HUES64 (cell line): ENCODE results near the gene MYLK.

Experiments used
- H3K27ac ChIP-seq: 2 replicates; pipeline ENCODE4 v1.7.0; 2013; ENCODE audit warnings: low read depth, low read length, inconsistent platforms
- H3K27me3 ChIP-seq: 2 replicates; pipeline ENCODE4 v1.6.1; 2013; ENCODE audit warnings: mild to moderate bottlenecking, low read length; ENCODE audit not compliant: insufficient read depth
- H3K36me3 ChIP-seq: 2 replicates; pipeline ENCODE4 v1.6.1; 2013; ENCODE audit warnings: mild to moderate bottlenecking, low read length; ENCODE audit not compliant: insufficient read depth
- H3K4me1 ChIP-seq: 2 replicates; pipeline ENCODE4 v1.6.1; 2013; ENCODE audit warnings: mild to moderate bottlenecking, low read length, moderate library complexity; ENCODE audit not compliant: insufficient read depth
- H3K4me3 ChIP-seq: 2 replicates; pipeline ENCODE4 v1.5.1; 2013; ENCODE audit warnings: mild to moderate bottlenecking, low read length, moderate library complexity
- H3K9ac ChIP-seq: 2 replicates; pipeline ENCODE4 v1.6.1; 2013; ENCODE audit warnings: mild to moderate bottlenecking, low read depth, low read length
- H3K9me3 ChIP-seq: 2 replicates; pipeline ENCODE4 v1.6.1; 2013; ENCODE audit warnings: low read depth, low read length; ENCODE audit not compliant: insufficient read depth
- WGBS: fragments of 150-250, 120-280 bp; methylation state at CpG from one replicate; pipeline ENCODE4 v1.1.7; 2013; ENCODE audit warnings: missing lambda C conversion rate; 5-methylcytosine and 5-hydroxymethylcytosine counted together

The MYLK gene

DNA sequence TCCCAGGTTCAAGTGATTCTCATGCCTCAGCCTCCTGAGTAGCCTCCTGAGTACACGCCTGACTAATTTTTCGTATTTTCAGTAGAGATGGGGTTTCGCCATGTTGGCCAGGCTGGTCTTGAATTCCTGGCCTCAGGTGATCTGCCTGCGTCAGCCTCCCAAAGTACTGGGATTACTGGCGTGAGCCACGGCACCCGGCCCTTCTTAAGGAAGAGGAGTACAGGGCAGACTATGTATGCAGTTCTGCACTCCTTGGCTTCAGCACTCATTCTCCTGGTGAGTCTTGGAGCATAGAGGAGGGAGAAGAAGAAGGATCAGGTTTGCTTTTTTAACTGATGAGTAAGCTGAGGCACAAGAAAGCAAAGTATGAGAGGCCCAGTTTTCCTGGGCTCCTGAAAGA, 199.5 kb downstream of the MYLK start:
- WGBS, result 96% methylated on average over 7 of the region's 7 CpGs
- no peak overlapping the region for H3K9ac ChIP-seq
- H3K4me1 ChIP-seq, result peaks cover 3% of the 10 kb centered on the region; the same call in 1 of the 2 replicates
- no peaks in the 10 kb centered on the region for H3K9me3 ChIP-seq
- H3K36me3 ChIP-seq, result no peaks in the 10 kb centered on the region
- no peak overlapping the region for H3K27ac ChIP-seq
- no peak overlapping the region for H3K4me3 ChIP-seq
- H3K27me3 ChIP-seq, result no peaks in the 10 kb centered on the region

DNA sequence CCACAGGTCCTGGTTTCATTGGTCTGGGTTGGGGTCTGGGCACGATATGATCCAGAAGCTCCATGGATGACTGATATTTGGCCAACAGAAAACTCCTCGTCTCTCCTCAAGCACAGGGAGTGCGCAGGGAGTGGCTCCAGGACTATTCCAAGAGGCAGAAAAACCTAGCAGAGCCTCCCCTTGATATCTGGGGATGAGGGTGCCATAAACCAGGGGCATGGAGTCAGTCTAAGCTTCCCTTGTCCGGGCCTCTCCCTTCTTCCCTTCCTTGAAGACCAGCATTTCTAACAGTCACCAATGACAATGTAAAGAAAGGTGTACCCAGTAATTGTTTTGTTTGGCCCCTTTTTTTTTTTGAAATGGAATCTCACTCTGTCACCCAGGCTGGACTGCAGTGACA, 199.9 kb downstream of the MYLK start:
- Histone ChIP-seq H3K9me3 (no peaks in the 10 kb centered on the region), H3K27me3 (no peaks in the 10 kb centered on the region), H3K9ac (no peak overlapping the region), H3K27ac (no peak overlapping the region), H3K36me3 (no peaks in the 10 kb centered on the region), H3K4me3 (no peak overlapping the region), H3K4me1 (peaks cover 3% of the 10 kb centered on the region; the same call in 1 of the 2 replicates)
- 94% methylated on average over 4 of the region's 4 CpGs for WGBS

DNA sequence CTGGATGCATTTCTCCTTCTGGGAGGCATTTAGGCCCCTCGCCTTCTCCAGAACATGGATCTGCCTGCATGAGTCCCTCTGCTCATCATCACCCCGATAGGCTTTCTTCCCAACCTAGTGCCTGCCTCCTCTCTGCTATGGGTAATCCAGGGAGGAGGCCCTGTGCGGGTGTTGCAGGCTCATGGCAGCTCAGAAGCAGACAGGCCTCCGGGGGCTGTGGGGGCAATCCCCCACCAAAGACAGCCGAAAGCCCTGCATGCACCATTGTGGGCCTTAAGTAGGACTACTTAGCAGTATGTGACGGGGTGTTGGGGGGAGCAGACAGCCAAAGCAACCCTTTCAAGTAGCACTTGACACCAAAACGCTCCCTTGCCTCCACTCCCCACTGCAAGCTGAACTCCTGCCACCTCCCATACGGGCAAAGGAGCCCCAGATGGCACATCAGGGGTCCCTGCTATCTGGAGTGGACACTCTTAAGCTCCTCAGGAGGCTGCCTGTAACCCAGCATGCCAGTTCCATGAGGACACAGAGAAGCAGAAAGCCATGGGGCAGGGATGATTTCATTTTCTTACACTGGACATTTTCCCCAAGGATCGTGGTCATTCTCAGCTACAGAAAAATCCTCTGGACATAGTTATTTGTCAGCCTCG, 200.5 kb downstream of the MYLK start:
- no peak overlapping the region for H3K27ac ChIP-seq
- H3K9ac ChIP-seq, result no peak overlapping the region
- WGBS, result 91% methylated on average over 10 of the region's 10 CpGs
- no peaks in the 10 kb centered on the region for H3K27me3 ChIP-seq
- H3K9me3 ChIP-seq, result no peaks in the 10 kb centered on the region
- no peak overlapping the region for H3K4me3 ChIP-seq
- H3K4me1 ChIP-seq, result peaks cover 3% of the 10 kb centered on the region; the same call in 1 of the 2 replicates
- no peaks in the 10 kb centered on the region for H3K36me3 ChIP-seq

DNA sequence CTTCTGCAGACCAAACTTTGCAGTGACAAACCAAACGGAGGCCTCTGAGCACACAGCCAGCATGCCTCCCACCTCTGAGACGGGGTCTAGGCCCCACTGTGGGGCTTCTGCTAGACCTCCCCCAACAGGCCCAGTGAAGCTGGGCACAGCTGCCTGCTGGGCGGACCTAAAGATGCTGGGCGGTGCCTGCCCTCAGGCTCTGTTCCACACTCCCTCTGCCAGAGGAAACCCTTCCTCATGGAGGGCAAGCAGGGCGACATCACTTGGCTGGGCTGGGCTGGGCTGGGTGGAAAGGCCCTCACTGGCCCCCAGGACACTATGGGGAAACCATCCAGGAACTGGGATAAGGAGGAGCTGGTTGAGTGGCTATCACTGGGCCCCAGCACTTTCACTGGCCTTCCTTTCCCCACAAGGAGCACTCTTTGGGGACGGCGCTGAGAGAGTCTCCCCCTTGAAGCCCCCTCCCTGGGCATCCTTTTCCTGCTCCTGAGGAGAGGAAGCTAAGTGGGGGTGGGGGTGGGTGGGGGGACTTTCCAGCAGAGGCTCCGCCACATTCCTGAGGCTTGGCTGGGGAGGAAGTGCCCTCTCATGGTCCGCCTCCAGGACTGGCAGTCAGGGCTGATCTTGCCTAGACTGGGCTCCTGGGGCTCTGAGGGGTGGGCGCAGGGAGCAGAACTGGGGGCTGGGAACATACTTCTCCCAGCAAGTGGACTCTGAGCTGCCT, 201.2 kb downstream of the MYLK start:
- Histone ChIP-seq H3K4me3 (no peak overlapping the region), H3K4me1 (peaks cover 3% of the 10 kb centered on the region; the same call in 1 of the 2 replicates), H3K36me3 (no peaks in the 10 kb centered on the region), H3K27me3 (no peaks in the 10 kb centered on the region), H3K9ac (no peak overlapping the region), H3K27ac (no peak overlapping the region), H3K9me3 (no peaks in the 10 kb centered on the region)
- 84% methylated on average over 10 of the region's 10 CpGs for WGBS

- no peaks in the 10 kb centered on the region for H3K36me3 ChIP-seq
- WGBS, result 97% methylated on average over 6 of the region's 6 CpGs
Observed at GRCh38 chr3:123682302-123682701, 201.8 kb downstream of the MYLK start.

DNA sequence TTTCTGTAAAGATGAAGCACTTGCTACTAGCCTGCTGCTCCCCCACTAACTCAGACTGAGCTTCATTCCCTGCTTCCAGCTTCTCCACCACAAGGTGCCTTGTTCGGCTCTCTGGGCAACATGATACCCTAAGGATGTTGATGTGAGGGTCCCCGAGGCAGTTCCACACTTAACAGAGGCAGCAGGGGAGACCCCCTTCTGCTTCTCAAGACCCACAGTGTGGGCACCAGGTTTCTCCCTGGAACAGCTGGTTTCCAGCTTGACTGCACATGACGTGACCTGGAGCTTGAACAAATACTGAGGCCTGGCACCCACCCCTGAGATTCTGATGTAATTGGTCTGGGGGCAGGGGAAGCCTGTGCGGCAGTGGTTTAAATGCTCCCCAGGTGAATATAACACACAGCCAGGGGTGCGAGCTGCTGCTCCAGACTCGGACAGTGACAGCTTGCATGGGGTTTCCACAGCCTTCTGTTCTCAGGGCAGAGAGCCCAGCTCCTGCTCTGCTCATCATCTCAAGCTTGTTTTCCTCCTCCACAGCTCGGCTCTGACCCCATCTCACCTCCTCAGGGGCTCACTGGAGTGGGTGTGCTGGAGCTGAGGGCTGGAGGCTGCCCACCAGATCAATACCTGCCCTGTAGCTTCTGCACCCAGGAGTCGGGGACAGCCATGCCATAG, 204.3 kb downstream of the MYLK start:
- Histone ChIP-seq H3K4me1 (no peaks in the 10 kb centered on the region), H3K9ac (no peak overlapping the region), H3K36me3 (no peaks in the 10 kb centered on the region), H3K27ac (no peak overlapping the region), H3K9me3 (no peaks in the 10 kb centered on the region), H3K4me3 (no peak overlapping the region), H3K27me3 (no peaks in the 10 kb centered on the region)
- WGBS, result 92% methylated on average over 8 of the region's 8 CpGs

More at GRCh38 chr3:123682302-123682701, 201.8 kb downstream of the MYLK start:
- Histone ChIP-seq H3K9ac (no peak overlapping the region), H3K27me3 (no peaks in the 10 kb centered on the region), H3K4me3 (no peak overlapping the region), H3K27ac (no peak overlapping the region), H3K4me1 (peaks cover 3% of the 10 kb centered on the region; the same call in 1 of the 2 replicates), H3K9me3 (no peaks in the 10 kb centered on the region)

- H3K27ac ChIP-seq, result no peak overlapping the region
- H3K36me3 ChIP-seq, result no peaks in the 10 kb centered on the region
- no peak overlapping the region for H3K4me3 ChIP-seq
- no peaks in the 10 kb centered on the region for H3K27me3 ChIP-seq
- no peaks in the 10 kb centered on the region for H3K4me1 ChIP-seq
- H3K9me3 ChIP-seq, result no peaks in the 10 kb centered on the region
- no peak overlapping the region for H3K9ac ChIP-seq
- WGBS, result 93% methylated on average over 8 of the region's 8 CpGs
Observed at GRCh38 chr3:123678108-123678511, 206.0 kb downstream of the MYLK start.

DNA sequence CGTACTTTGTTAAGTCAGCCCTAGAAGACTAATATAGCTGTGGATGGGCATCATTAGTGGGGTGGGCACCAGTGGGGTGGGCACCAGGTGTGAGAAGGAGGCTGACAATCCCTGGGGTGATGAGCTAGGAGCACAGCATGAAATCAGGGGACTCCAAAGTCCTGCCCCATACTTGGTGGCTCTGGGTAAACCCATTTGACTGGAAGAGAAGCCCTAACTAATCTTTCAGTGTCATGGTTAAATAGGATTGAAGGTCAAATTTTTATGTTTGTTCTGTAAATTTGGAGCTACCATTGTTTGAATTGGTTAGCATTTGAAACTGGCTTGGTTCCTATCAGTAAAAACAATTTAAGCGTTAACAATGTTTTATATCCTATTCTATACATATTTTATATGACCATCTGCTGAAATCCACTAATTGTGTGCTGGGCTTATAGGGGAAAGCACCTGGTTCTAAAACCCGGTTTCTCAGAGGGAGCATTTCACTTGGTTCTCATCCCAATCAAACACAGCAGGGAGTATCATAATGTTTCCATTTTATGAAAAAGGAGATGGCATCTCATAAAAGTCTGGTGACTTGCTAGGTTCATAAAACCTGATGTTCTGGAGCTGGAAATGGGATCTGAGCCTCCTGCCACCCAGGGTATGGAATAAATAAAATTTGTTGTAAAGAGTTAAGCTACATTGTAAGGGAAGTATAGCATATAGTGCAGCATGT, 211.5 kb downstream of the MYLK start:
- Histone ChIP-seq H3K9me3 (no peaks in the 10 kb centered on the region), H3K27me3 (no peaks in the 10 kb centered on the region), H3K4me1 (no peaks in the 10 kb centered on the region), H3K27ac (no peak overlapping the region), H3K4me3 (no peak overlapping the region), H3K36me3 (no peaks in the 10 kb centered on the region), H3K9ac (no peak overlapping the region)
- over 99% methylated on average over 2 of the region's 3 CpGs for WGBS

- H3K4me1 ChIP-seq, result no peaks in the 10 kb centered on the region
- H3K9me3 ChIP-seq, result no peaks in the 10 kb centered on the region
- no peak overlapping the region for H3K27ac ChIP-seq
- no peak overlapping the region for H3K4me3 ChIP-seq
- H3K36me3 ChIP-seq, result no peaks in the 10 kb centered on the region
- H3K9ac ChIP-seq, result no peak overlapping the region
- no peaks in the 10 kb centered on the region for H3K27me3 ChIP-seq
- WGBS, result 94% methylated on average over 3 of the region's 3 CpGs
Observed at GRCh38 chr3:123670743-123671142, 213.4 kb downstream of the MYLK start.

DNA sequence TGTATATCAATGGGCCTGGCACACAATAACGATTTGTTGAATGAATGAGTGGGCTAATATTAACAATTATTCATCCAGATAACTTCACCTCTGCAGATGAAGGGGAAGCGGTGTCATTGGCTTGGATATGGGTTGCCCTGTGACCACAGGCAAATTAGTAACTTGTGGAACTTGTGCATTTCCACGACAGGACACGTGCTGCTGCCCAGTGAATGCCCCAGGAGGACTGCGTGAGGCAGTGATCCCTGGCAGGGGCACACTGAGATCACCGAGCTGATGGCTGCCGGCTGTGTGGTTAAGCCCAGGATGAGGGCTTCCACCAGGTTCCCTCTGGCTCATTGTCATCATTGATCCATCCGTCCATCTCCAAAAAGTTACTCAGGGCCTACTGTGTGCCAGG, 215.2 kb downstream of the MYLK start:
- H3K9me3 ChIP-seq, result no peaks in the 10 kb centered on the region
- no peak overlapping the region for H3K27ac ChIP-seq
- H3K9ac ChIP-seq, result no peak overlapping the region
- WGBS, result 95% methylated on average over 7 of the region's 8 CpGs
- no peaks in the 10 kb centered on the region for H3K36me3 ChIP-seq
- H3K27me3 ChIP-seq, result no peaks in the 10 kb centered on the region
- H3K4me1 ChIP-seq, result no peaks in the 10 kb centered on the region
- H3K4me3 ChIP-seq, result no peak overlapping the region

DNA sequence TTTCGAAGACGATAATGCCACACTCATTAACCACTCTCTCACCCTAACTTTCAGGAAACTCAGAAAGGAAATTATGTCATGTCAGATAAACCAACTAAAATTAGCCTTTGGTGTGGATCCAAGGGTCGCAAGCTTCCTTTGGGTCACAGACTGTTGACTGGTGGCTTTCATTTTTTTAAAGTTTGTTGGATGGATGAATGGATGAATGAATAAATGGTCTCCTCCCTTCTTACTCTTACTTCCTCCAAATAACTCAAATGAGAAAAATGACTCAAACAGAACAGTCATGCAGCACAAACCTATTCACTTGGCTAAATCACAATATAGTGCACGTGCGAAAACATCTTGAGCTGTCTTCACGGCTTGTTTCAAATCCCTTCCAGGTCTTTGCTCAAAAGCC, 216.3 kb downstream of the MYLK start:
- no peaks in the 10 kb centered on the region for H3K36me3 ChIP-seq
- H3K9me3 ChIP-seq, result no peaks in the 10 kb centered on the region
- no peak overlapping the region for H3K9ac ChIP-seq
- H3K27ac ChIP-seq, result no peak overlapping the region
- WGBS, result 95% methylated on average over 6 of the region's 6 CpGs
- H3K4me1 ChIP-seq, result no peaks in the 10 kb centered on the region
- no peaks in the 10 kb centered on the region for H3K27me3 ChIP-seq
- no peak overlapping the region for H3K4me3 ChIP-seq
